Fibroblast of the conjunctiva (primary cell): ENCODE data around the gene KCTD2.
A peak's percentile ranks its signal among the peaks of the same experiment; 100 is the strongest.

Experiments
- DNase-seq: peaks from one replicate; pipeline ENCODE4 v3.0.0-alpha.2; 2010; ENCODE audit warnings: low read depth

The KCTD2 gene

GRCh38 chr17:75099881-75100595, 53.0 kb downstream of the KCTD2 start:
- DNase-seq = no peak

- DNase-seq = no peak
Observed at GRCh38 chr17:75102385-75102821, 55.4 kb downstream of the KCTD2 start.

GRCh38 chr17:75103601-75104554, 56.9 kb downstream of the KCTD2 start:
- DNase-seq = no peak

GRCh38 chr17:75105126-75106080, 58.4 kb downstream of the KCTD2 start:
- DNase-seq = no peak

GRCh38 chr17:75108193-75108592, 61.2 kb downstream of the KCTD2 start:
- no peak for DNase-seq

- no peak for DNase-seq
Observed at GRCh38 chr17:75109046-75109406, 62.0 kb downstream of the KCTD2 start.

GRCh38 chr17:75109407-75110233, 62.6 kb downstream of the KCTD2 start, which contains the start of gene ARMC7:
Gene ARMC7 (plus strand): TSS chr17:75109969. CDS start chr17:75110289, 320 bp downstream.
- no peak for DNase-seq

- no peak for DNase-seq
Observed at GRCh38 chr17:75110234-75110937, 63.4 kb downstream of the KCTD2 start.

GRCh38 chr17:75111777-75112335, 64.8 kb downstream of the KCTD2 start:
- no peak for DNase-seq

GRCh38 chr17:75113798-75114551, 67.0 kb downstream of the KCTD2 start:
- DNase-seq = peak; percentile 86

- no peak for DNase-seq
Observed at GRCh38 chr17:75114552-75115314, 67.7 kb downstream of the KCTD2 start.
